Ishikawa (cell line): ENCODE data around the gene GNA15.

Source experiments
- EP300 ChIP-seq: IDR thresholded peaks from 2 replicates; pipeline ENCODE4 v1.6.1; 2012; ENCODE audit warnings: borderline replicate concordance
- TAF1 ChIP-seq: IDR thresholded peaks from 2 replicates; pipeline ENCODE4 v1.6.1; 2012; ENCODE audit warnings: low read depth, mild to moderate bottlenecking

DNA sequence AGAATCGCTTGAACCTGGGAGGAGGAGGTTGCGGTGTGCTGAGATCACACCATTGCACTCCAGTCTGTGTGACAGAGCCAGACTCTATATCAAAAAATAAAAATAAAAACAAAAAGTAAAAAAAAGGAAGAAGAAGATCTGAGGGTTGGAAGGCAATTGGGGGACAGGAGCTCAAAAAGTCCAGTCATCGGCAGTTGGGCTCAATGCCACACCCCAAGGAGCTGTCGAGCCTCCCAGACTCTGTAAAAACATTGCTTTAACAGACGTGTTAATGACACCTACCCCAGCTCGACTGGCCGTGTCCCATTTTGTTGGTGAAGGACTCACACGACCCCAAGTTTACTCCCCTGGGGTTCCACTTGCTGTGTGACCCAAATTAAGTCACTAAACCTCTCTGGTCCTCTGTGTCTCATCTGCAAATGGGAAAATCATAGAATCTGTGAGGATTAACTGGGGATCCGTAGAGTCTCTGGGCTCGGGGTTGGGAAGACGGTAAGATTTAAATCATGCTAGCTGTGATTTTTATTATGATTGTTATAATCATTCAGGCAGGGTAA lies 7.0 kb downstream of the GNA15 start:
- no peak for TF ChIP-seq EP300
- TF ChIP-seq TAF1, result no peak
